ENCODE results near the gene PLEKHA7.
"Not testable (repeated sequence)": the region's sequence is repeated elsewhere in the genome, so short reads cannot be mapped to it uniquely, and the experiment has no call there.

PLEKHA7 gene

DNA sequence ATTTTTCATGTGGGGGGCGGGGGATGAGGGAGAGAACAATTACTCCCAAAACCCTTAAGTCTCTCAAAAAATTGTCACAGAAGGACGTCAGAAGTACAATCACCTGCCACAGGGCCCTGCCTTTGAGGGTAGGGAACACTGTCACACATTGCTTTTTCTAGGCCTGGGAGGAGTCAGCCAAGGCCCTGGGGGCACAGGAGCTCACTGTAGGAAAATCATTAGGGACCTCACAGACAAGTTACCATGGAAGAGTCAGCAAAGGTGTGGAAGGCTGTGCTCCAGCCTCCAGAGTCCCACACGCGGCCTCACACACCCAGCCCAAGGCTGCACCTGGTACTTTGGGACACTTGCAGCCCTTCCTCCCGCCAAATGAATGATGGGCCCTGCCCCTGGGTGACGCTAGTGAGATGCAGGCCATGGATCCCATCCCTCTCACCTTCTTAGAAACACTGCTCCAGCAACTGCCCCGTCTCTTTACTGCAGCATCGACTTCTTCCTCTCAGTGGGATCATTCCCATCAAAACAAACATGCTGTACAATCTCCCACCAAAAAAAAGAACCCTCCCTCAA, 3.3 kb downstream of the PLEKHA7 start:
- no peak for DNase-seq

DNA sequence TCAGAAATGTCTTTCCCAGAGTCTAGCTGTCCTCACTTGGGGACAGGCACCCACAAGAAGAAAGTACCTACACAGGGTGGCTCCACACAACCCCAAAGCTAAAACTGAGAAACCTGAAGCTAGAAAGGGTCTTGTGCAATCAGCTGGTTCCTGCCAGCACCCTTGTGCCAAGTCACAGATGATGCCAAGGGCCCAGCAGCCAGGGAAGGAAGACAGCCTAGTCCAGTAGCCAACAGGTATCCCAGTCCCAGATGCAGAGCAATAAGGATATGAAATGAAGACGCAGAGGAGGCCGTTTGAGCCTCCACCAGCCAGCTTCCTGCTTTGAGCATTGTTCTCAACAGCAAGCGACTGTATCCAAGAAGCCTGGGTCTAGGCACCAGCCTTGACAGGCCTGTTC, 6.1 kb downstream of the PLEKHA7 start:
- DNase-seq, result no peak

DNA sequence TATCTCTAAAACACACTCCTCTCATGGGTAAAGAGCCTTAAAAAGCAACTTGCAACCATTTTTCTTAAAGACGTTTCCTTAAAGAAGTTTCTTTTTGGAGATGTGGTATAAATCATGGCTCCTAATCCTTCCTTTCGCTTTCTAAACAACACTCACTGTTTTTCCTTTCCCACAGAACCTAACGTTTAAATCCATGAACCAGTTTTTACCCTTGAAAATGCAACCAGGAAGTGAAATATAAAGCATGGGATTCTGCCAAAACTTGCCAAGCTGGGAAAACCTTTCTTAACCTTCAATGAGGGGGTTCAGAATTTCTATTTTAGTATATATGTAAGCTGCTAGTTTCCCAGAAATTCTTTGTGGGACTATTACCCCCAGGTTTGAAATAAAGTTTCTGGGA, 8.6 kb downstream of the PLEKHA7 start:
- no peak for DNase-seq

DNA sequence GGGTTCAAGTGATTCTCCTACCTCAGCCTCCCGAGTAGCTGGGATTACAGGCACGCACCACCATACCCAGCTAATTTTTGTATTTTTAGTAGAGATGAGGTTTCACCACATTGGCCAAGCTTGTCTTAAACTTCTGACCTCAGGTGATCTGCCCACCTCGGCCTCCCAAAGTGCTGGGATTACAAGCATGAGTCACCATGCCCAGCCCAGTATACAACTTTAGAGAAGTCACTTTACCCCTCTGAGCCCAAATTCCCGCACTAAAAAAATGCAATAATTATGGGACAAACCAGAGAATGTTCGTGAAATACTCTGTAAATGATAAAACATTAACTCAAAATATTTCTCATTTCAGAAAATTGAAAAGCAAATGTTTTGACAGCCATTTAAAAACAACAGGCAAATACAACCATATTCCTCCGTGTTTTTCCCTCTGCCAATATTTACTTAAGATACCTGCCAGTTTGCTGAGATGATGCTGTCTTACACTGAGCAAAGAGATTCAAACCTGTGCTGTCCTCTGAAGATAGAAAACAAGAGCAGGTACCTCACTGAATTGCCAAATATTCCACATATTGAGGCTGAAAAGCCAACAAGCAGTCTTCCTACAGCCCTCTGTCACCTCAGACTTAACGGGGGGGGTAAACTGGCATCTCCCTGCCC, 9.6 kb downstream of the PLEKHA7 start:
- DNase-seq, result no peak

DNA sequence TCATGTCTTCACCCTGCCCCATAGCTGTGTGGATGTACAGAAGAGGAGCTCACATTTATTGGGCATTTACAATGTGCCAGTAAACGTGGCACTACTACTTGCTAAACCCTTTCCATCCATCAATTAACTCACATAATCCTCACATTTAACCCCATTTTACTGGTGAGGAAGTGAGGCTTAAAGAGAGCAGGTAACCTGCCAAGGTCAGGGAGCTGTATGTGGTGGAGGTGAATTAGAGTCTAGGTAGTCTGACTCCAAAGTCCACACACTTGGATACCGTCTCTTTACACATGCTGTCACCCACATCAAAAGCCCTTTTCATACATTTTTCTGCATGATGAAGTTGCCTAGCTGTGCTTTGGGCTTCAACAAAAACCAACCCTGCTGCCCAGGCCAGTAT, 10.8 kb downstream of the PLEKHA7 start:
- DNase-seq, result no peak

DNA sequence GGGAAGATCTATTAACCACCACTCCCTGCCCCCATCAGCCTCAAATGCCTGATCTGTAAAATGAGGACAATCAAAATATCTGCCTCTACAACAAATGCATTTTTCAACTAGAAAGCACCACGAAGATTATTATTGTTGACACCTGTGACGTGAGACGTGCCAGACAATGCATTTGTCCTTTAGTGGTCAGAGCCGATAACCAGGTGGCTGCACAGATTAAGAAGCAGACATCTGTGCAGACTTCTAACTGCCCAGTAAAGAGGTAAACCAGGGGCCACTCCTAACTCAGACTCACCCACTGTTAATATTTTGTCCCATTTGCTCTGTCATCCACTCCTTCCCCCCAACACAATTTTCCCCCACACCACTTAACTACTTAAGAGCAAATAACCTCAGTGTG, 11.7 kb downstream of the PLEKHA7 start:
- no peak for DNase-seq

DNA sequence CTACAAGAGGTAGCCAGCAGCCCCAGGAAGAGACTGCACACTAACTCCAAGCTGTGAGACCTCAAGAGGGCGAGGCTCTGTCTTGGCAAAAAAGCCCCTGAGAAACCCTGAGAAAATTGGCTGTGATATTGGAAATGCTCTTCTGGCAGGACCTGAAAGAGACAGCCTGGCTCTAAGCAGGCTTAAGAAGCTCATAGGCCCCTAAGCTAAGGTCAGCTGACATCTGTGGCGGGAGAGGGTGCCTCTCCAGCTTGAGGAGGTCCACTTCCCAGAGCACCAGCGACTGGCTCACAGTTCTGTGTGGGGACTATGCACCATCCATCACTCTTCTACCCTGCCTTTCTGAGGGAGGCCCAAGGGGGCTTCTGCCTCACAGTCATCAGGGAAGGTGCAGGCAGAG, 12.4 kb downstream of the PLEKHA7 start:
- DNase-seq, result no peak

DNA sequence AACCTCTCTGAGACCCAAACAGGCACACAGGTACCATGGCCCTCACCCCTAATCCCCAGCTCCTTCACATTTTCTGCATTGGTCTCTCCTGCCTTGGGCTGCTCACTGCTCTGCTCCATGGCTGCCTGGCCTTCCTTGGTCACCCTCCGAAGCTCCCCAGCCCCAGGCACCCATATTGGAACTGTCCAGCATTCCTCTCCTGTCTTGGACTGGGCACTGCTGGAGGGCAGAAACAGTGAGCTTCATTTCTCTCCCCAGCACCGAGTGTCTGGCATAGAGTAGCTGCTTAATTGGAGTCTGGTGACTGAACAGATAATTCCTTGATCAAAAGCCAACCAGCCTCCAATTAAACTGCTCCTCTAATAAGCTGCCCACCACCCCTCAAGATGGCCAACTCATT, 13.2 kb downstream of the PLEKHA7 start:
- no peak for DNase-seq

DNA sequence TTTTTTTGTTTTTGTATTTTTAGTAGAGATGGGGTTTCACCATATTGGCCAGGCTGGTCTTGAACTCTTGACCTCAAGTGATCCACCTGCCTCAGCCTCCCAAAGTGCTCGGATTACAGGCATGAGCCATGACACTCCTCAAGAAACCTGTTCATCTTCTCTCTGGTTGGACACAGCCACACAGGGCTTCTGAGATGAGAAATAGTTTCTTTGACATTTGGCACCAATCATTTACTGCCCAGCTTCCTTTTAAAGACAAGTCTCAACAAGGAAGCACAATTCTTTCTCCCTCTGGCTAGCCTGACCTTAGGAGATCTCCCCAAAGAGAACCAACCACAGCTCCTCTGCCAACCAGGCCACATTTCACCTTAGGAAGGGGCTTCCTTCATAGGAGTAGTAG, 14.0 kb downstream of the PLEKHA7 start:
- not testable (repeated sequence) for DNase-seq

DNA sequence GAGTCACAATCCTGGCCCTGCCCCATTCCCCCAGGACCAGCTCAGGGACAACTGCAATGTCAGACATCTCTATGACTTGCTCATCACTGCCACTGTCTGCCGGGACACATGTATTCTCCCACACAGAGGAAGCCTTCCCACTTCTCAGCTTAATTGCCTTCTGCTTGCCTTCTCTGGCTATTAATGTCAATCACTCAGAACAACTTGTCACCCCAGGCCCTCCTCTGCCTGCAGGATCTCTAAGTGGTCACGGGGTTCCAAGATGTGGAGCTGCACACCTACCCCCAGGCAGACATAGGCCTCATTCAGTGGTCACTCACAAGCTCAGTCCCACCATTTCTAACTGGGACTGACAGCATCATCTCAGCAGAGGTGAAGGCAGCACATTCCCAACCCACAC, 15.1 kb downstream of the PLEKHA7 start:
- DNase-seq, result no peak

DNA sequence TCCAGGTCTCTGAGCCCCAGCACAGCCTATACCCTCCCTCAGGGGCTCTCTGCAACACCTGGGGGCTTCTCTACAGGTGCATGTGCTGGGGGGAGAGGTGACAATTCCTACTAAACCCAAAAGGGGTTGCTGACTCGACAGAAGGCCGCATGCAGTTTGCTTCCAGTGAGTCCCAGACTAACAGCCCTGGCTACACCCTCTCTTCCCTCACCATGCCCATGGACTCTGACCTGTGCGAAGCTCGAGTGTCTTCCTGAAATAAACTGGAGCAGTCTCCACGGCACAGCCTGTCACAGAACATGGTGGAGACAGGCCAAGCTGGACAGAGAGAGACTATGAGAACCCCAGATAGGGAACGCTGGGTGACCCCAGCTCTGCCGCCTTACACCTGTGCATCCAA, 16.6 kb downstream of the PLEKHA7 start:
- no peak for DNase-seq

DNA sequence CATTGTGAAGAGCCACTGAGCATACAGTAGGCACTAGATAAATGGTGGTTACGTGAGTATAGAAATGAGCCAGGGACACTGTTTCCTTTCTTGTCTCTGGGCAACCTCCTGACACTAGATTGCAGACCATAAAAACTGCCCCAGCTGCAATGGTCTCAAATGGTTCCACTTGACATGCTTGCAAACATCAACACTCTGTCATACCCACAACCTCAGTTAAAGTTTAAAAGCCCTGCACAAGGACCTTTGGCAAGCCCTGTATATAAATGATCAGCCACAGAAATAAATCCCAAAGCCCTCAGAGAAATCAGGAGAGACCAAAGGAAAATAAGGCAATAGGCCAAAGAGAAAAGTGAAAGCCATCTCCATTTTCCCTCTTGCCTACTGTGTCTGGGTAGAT, 20.7 kb downstream of the PLEKHA7 start:
- no peak for DNase-seq

DNA sequence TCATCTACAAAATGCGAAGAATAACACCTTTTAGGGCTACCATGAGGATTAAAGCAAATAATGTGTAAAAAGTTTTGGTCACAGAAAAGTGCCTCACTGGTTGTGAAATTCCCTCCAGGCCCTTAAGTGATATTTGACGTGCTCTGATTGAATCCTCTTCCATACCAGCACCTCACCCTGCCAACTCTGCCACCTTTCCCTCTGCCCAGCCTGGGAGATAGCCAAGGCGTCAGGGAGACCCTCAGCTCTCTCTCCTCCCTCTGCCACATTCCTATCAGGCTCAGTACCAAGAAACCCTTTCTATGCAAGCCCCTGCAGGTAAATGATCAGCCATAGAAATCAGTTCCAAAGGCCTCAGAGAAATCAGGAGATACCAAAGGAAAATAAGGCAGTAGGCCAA, 21.4 kb downstream of the PLEKHA7 start:
- DNase-seq, result no peak

DNA sequence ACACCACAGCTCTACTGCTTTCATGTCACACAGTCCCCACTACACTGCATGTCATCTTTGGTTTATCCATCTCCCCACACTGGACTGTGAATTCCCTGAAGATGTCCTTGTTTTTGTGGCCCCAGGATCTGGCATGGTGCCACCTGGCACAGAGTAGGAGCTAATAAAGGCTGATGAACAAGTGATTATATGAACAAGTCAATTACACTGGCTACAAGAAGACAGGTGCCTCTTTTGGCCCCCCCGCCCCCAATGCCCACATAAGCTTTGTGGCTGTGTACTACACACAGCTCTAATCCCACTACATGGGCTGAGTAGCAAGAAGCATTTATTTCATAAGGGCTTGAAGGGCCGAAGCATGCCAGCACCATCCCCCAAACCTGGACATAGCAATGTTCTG, 24.7 kb downstream of the PLEKHA7 start:
- no peak for DNase-seq

DNA sequence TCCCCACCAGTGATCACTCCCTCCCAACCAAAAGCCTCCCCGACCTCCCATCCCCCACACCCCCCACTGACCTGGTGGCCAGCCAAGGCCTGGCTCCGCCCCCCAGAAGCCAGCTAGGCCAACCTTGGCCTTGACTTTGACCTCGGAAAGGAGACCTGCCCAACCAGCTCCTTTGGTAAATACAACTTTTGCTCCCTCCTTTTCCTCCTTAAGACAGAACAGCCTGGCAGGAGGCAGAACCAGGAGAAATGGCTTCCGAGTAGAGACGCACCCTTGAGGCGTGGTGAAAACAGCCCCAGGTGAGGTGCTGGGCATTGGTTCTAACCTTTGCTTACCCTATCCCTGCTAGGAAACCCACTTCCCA, 27.0 kb downstream of the PLEKHA7 start:
- no peak for DNase-seq

DNA sequence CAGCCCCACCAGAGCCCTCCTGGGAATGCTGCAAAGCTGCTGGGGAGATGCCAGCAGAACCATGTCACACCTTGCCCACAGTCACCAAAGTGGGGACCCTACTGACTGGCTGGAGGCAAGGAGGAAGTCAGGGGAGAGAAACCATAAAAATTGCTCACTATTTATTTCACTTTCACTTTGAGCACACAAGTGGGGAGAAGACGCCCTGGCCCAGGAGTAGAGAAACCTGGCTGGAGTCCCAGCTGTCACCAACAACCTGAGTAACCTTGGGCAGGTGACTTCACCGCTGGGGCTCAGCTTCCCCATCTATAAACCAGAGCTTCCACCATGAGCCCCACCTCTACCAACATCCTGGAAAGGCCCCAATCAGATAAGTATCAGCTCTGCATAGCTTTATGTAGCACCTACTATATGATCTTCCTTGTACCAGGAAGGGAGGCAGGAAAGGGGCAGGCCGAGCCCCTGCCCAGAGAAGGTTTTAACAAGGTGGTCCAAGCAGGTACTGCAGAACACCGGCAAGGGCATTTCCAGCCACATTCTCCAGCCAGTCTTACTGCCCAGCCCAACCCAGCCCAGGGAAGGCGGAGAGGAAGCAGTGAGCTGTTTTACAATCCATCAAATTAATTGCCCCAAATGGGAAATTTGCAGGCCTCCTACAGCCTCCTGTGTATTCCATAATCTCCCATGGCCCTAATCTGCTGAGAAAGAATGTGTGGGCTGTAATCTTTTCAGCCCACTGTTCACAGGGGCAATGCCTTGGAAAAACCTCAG, 27.6 kb downstream of the PLEKHA7 start:
- peak; percentile 26 to 61 for DNase-seq

DNA sequence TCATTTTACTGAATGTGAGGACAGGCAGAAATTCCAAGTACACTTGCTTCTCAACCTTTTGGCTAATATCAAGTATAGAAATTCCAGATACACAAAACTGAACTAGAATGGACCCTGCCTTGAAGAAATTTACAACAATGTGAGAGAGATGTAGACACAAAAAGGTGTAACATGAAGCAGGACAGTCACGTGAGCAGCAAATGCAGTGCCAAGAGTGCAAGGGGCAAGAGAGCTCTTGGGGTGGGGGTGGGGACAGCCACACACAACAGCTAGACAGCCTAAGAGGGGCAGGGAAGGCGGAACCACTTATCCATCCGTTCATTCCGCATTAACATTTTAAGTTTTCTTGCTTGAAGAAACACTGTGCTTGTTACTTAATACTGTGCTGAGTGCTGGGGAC, 28.9 kb downstream of the PLEKHA7 start:
- DNase-seq, result no peak

DNA sequence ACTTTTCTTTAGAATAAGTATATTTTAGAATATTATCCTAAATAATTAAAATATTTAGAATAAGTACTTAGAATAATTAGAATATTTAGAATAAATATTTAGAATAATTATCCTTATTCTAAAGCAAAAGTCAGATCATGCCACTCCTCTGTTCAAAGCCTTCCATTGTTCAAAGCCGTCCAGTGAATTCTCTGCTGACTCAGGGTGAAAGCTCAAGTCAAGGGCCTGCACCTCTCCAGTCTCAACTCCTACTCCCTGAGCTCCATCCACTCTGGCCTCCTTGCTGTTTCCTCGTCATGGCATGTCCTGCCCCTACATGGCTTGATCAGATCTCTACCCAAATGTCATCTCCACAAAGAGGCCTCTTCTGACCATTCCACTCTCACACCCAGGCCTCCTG, 30.0 kb downstream of the PLEKHA7 start:
- DNase-seq, result no peak

DNA sequence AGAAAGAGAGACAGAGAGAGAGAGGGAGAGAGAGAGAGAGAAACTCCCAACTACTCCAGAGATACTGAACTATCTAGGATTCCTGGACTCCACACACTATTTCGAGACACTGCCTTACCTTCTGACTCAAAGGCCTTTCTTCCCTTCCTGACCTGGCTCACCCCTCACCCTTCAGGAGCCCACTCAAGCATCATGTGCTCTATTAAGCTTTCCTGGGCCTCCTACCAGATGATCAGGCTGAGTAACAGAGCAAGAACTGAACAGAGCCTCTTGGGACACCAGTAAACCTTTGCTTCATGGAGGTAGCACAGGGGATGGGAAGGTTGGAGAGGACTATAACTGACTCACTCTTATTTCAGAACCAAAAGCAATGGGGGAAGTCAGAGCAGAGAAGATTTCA, 31.4 kb downstream of the PLEKHA7 start:
- DNase-seq, result no peak

DNA sequence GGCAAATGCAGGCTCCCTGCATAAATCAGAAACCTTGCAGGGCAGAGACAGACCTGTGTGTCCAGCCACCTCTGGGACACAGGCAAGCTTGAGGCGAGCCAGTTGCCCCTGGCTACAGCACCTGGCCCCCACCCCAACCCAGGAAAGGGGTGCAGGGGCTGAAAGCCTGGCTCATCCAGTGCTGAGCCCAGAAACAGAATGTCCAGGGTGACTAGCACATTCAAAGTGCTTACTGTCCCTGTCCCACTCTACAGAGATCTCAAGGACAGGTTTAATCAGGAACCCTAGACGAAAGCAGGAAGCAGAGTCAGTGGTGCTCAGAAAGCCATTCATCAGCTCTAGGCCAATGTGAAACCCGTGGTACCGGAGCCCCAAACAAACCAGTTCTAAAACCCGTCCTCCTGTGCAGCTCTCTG, 31.9 kb downstream of the PLEKHA7 start:
- DNase-seq, result no peak

DNA sequence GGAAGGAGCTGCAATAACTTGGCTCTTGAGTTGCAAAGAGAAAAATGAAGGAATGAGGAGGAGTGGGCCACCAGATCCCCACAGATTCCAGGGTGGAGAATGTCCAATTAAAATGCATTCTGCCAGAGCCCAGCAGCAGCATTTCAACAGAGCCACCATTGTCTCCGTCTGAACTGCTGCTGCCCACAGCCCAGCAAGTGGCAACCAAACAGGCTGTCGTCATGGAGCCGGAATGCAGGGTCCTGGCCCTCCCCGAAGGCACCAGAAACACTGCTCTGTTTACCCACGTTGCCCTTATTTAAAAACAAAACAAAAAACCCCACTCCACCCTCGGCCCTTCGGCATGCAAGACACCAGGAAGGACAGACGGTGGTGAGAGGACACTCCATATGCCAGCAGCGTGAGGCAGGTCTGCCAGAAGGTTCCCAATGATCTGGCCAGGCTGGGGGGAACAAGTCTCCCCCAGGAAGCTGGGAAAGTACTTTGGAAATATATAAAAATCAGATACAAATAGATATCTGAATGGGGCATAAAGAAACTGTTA, 32.5 kb downstream of the PLEKHA7 start:
- DNase-seq, result no peak

DNA sequence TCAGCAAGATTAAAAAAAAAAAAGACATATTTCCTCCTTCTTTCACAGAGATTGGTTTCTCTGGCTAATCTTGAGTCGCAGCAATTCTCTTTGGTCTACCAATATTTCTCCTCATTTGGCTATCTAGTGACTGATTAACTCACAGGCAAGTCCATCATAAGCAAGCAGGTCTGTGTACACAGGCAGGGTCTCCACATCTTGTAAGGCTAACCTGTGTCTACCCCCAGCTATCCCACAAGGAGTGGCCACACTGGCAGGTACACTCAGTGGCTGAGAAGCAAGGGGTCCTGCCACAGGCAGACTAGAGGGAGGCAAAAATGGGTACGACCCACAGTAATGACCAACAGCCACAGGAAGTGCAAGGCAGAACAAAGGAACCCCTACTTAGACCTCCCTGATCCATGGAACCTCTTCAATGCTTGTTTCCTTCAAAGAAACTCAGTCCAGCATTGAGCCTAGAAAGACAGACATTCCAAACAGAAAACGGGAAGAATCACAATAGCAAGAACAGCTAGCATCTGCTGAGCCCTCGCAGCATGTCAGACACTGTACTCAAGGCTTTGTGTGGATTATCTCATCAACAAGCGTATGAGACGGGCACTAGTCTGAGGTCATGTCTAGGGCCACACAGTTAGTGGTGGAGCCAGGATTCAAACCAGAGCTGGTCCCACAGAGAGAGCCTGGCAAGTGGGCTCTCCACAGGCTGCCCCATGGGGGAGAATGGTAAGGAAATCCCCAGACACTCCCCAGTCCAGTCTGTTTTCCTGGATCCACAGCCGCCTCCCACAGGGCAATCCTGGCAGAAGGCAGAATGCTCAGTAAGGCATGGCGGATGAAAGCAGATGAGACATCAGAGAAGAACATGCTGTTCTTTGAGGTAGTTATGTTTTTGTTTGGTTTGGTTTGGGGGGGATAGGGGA, 34.3 kb downstream of the PLEKHA7 start:
- no peak for DNase-seq

DNA sequence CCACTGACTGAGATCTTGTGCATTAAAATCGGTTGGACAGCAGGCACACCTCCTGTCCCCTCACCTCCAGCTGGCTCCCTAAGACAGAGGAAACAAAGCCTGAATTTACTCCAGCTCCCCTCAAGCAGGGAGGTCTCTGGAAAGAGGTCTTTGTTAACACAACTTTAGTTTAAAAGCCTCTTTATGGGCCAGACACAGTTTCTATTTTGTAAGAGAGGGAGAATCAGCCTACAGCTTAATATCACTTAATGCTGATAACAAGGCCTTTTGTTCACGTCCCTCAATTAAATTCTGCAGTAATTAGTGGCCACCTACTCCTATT, 36.3 kb downstream of the PLEKHA7 start:
- no peak for DNase-seq

All from CD4-positive, alpha-beta T cell treated with Interleukin-1 beta for 1 hour (primary cell).